GM21528 (cell line): ENCODE measurements around the gene ADAMTS1.

Experiments
- ATAC-seq: cut with Tn5 transposase; IDR thresholded peaks from one replicate; pipeline ENCODE4 v1.9.1; 2021; ENCODE audit warnings: mild to moderate bottlenecking, moderate library complexity; ENCODE audit not compliant: unreplicated experiment, low FRiP score

Gene ADAMTS1

GRCh38 chr21:26818906-26819305 lies 26.3 kb downstream of the ADAMTS1 start:
- no peak for ATAC-seq

GRCh38 chr21:26815197-26815596 lies 30.0 kb downstream of the ADAMTS1 start:
- ATAC-seq: no peak

GRCh38 chr21:26814386-26814785 lies 30.8 kb downstream of the ADAMTS1 start:
- ATAC-seq: no peak

- ATAC-seq: no peak
Measured at GRCh38 chr21:26813426-26813998, 31.7 kb downstream of the ADAMTS1 start.

- ATAC-seq: no peak
Measured at GRCh38 chr21:26812173-26812572, 33.0 kb downstream of the ADAMTS1 start.

GRCh38 chr21:26811482-26811881 lies 33.7 kb downstream of the ADAMTS1 start:
- no peak for ATAC-seq

GRCh38 chr21:26810676-26811415 lies 34.4 kb downstream of the ADAMTS1 start:
- no peak for ATAC-seq

- ATAC-seq: no peak
Measured at GRCh38 chr21:26810266-26810665, 34.9 kb downstream of the ADAMTS1 start.

GRCh38 chr21:26809745-26810144 lies 35.5 kb downstream of the ADAMTS1 start:
- ATAC-seq: no peak

GRCh38 chr21:26806801-26807295 lies 38.4 kb downstream of the ADAMTS1 start:
- ATAC-seq: no peak

- no peak for ATAC-seq
Measured at GRCh38 chr21:26804895-26805609, 40.2 kb downstream of the ADAMTS1 start.

- ATAC-seq: no peak
Measured at GRCh38 chr21:26801498-26801897, 43.7 kb downstream of the ADAMTS1 start.

GRCh38 chr21:26800970-26801431 lies 44.2 kb downstream of the ADAMTS1 start:
- no peak for ATAC-seq

- ATAC-seq: no peak
Measured at GRCh38 chr21:26800455-26800854, 44.8 kb downstream of the ADAMTS1 start.

- ATAC-seq: no peak
Measured at GRCh38 chr21:26800001-26800400, 45.2 kb downstream of the ADAMTS1 start.

GRCh38 chr21:26798856-26799751 lies 46.1 kb downstream of the ADAMTS1 start:
- no peak for ATAC-seq

- ATAC-seq: no peak
Measured at GRCh38 chr21:26797878-26798456, 47.2 kb downstream of the ADAMTS1 start.

- no peak for ATAC-seq
Measured at GRCh38 chr21:26795866-26796329, 49.3 kb downstream of the ADAMTS1 start.

GRCh38 chr21:26795412-26795805 lies 49.8 kb downstream of the ADAMTS1 start:
- no peak for ATAC-seq
